Measurements from ENCODE around the gene CD200R1L.

The CD200R1L gene

GRCh38 chr3:112817797-112818196 lies 28.9 kb downstream of the CD200R1L start:
- no peak for DNase-seq

- DNase-seq: no peak
Measured at GRCh38 chr3:112817271-112817670, 29.4 kb downstream of the CD200R1L start.

GRCh38 chr3:112815981-112816380 lies 30.7 kb downstream of the CD200R1L start:
- no peak for DNase-seq

- no peak for DNase-seq
Measured at GRCh38 chr3:112814266-112814665, 32.4 kb downstream of the CD200R1L start.

- DNase-seq: no peak
Measured at GRCh38 chr3:112813723-112814171, 32.9 kb downstream of the CD200R1L start.

- DNase-seq: no peak
Measured at GRCh38 chr3:112813016-112813415, 33.6 kb downstream of the CD200R1L start.

GRCh38 chr3:112811917-112812660 lies 34.6 kb downstream of the CD200R1L start:
- no peak for DNase-seq

GRCh38 chr3:112811131-112811884 lies 35.4 kb downstream of the CD200R1L start:
- DNase-seq: no peak

- DNase-seq: no peak
Measured at GRCh38 chr3:112810561-112810960, 36.1 kb downstream of the CD200R1L start.

GRCh38 chr3:112808136-112808535 lies 38.5 kb downstream of the CD200R1L start:
- DNase-seq: no peak

GRCh38 chr3:112807685-112808084 lies 39.0 kb downstream of the CD200R1L start:
- no peak for DNase-seq

- no peak for DNase-seq
Measured at GRCh38 chr3:112806903-112807302, 39.8 kb downstream of the CD200R1L start.

GRCh38 chr3:112805126-112805525 lies 41.5 kb downstream of the CD200R1L start:
- no peak for DNase-seq

- DNase-seq: no peak
Measured at GRCh38 chr3:112804021-112804420, 42.6 kb downstream of the CD200R1L start.

GRCh38 chr3:112803467-112803866 lies 43.2 kb downstream of the CD200R1L start:
- DNase-seq: no peak

GRCh38 chr3:112802338-112802737 lies 44.3 kb downstream of the CD200R1L start:
- no peak for DNase-seq

GRCh38 chr3:112799946-112800345 lies 46.7 kb downstream of the CD200R1L start:
- no peak for DNase-seq

GRCh38 chr3:112794622-112795172 lies 52.0 kb downstream of the CD200R1L start:
- DNase-seq: no peak

GRCh38 chr3:112793326-112794081 lies 53.2 kb downstream of the CD200R1L start:
- no peak for DNase-seq

GRCh38 chr3:112791736-112792135 lies 54.9 kb downstream of the CD200R1L start:
- DNase-seq: no peak

- no peak for DNase-seq
Measured at GRCh38 chr3:112789787-112790186, 56.9 kb downstream of the CD200R1L start.

GRCh38 chr3:112786881-112787579 lies 59.6 kb downstream of the CD200R1L start:
- DNase-seq: no peak

Measured in activated CD4-positive, alpha-beta T cell treated with anti-CD3 and anti-CD28 coated beads, Interleukin-2, amount 50 U/mL, for 16 hours (primary cell).